ENCODE data around the gene TRIP13. TPM values are rescaled to one million over a fixed set of nuclear protein-coding genes. Genes with fewer than 3 reads are reported as not detected.

TRIP13 gene
- total and polyA plus RNA-seq, 2 of the 4 experiments (the other 2 are of a cell fraction) = 17.1 to 35.5 TPM

GRCh38 chr5:855771-856530 lies 36.7 kb upstream of the TRIP13 start:
- 82 to 100% methylated on average over 1 to 7 of the region's 21 CpGs for WGBS, 2 experiments (ENCODE audit: extremely low coverage in 2 of 2, insufficient read length in 1 of 2)
- H3K9ac ChIP-seq (ENCODE audit: low read depth, low read length) = no peak overlapping the region
- H4K8ac ChIP-seq (ENCODE audit: low read depth in 2 of 2, low read length in 2 of 2) = no peak overlapping the region
- TF ChIP-seq MXI1 (IDR thresholded peaks at IDR 0.05; ENCODE audit: borderline replicate concordance, low read depth, low read length) = no peak
- TF ChIP-seq NFE2L2 (IDR thresholded peaks at IDR 0.05; ENCODE audit: low read depth, low read length) = no peak
- TF ChIP-seq MAFK (IDR thresholded peaks at IDR 0.05; ENCODE audit: low read depth, low read length) = no peak
- TF ChIP-seq CTCF (conservative IDR thresholded peaks at IDR 0.05; ENCODE audit: low read depth, low read length) = no peak
- no peak for TF ChIP-seq BHLHE40 (IDR thresholded peaks at IDR 0.05; ENCODE audit: low read depth, low read length)
- no peak for TF ChIP-seq POLR2A (IDR thresholded peaks at IDR 0.05; ENCODE audit: low read depth, low read length)
- no peak for TF ChIP-seq CHD1 (IDR thresholded peaks at IDR 0.05; ENCODE audit: low read depth, low read length)
- no peak for TF ChIP-seq USF2 (IDR thresholded peaks at IDR 0.05; ENCODE audit: low read depth, low read length)
- no peak for TF ChIP-seq MAZ (IDR thresholded peaks at IDR 0.05; ENCODE audit: borderline replicate concordance, low read depth, low read length)
- TF ChIP-seq SMC3 (IDR thresholded peaks at IDR 0.05; ENCODE audit: low read depth, low read length) = no peak
- TF ChIP-seq RCOR1 (IDR thresholded peaks at IDR 0.05; ENCODE audit: insufficient replicate concordance, low read length) = no peak
- TF ChIP-seq ELK1 (IDR thresholded peaks at IDR 0.05; ENCODE audit: borderline replicate concordance, low read depth, low read length) = no peak
- TF ChIP-seq CEBPB (IDR thresholded peaks at IDR 0.05; ENCODE audit: low read depth, low read length) = no peak
- TF ChIP-seq RFX5 (IDR thresholded peaks at IDR 0.05; ENCODE audit: low read depth, low read length) = no peak
- no peak for TF ChIP-seq RAD21 (IDR thresholded peaks at IDR 0.05; ENCODE audit: low read length)
- CTCF ChIA-PET = no interaction called here
- H3K4ac ChIP-seq (ENCODE audit: low read depth, low read length) = no peak overlapping the region
- H4K20me1 ChIP-seq (ENCODE audit: insufficient read depth, low read length) = peaks cover 13% of the 10 kb centered on the region
- no peak overlapping the region for H4K91ac ChIP-seq (ENCODE audit: insufficient read depth, low read depth, low read length)
- no peaks in the 10 kb centered on the region for H3K36me3 ChIP-seq (ENCODE audit: control insufficient read depth, insufficient read depth, low read length)
- H2AK9ac ChIP-seq (replicated peaks; ENCODE audit: low read depth, low read length, poor library complexity) = peak overlapping the region; percentile 70
- no peaks in the 10 kb centered on the region for H3K9me3 ChIP-seq (ENCODE audit: control insufficient read depth, insufficient read depth, low read length)
- intact Hi-C loops (cut with micrococcal nuclease) = no loop called here
- no peak for DNase-seq
- peaks cover 5% of the 10 kb centered on the region; the same call in 1 of the 2 replicates for H3K27me3 ChIP-seq (ENCODE audit: control insufficient read depth, insufficient read depth, low read length)
- no peaks in the 10 kb centered on the region for H3K4me1 ChIP-seq (ENCODE audit: control insufficient read depth, insufficient read depth, low read length)
- H2BK120ac ChIP-seq (ENCODE audit: low read depth, low read length) = no peak overlapping the region
- no peak overlapping the region for H3K56ac ChIP-seq (ENCODE audit: extremely low read depth, insufficient read depth, low read length)
- H2AFZ ChIP-seq (replicated peaks; ENCODE audit: low read length, poor library complexity) = peak overlapping the region; percentile 21
- H2BK5ac ChIP-seq (ENCODE audit: low read depth, low read length, poor library complexity, severe bottlenecking) = peak overlapping the region; percentile 83
- in situ Hi-C loops (cut with MboI; ENCODE audit: low sequenced_read_pairs) = no loop called here
- no peaks in the 10 kb centered on the region for H3K79me1 ChIP-seq (ENCODE audit: low read depth in 1 of 2, low read length in 2 of 2)
- H3K14ac ChIP-seq (replicated peaks; ENCODE audit: low read depth, low read length) = no peak overlapping the region
- no peak overlapping the region for H3K4me2 ChIP-seq (ENCODE audit: low read depth, low read length)
- peaks cover 10% of the 10 kb centered on the region for H3K9me1 ChIP-seq (ENCODE audit: insufficient read depth, low read length)
- H4K5ac ChIP-seq (ENCODE audit: low read depth, low read length) = no peak overlapping the region
- H3K4me3 ChIP-seq (ENCODE audit: insufficient read depth, low read depth, low read length) = no peak overlapping the region
- H3K18ac ChIP-seq (ENCODE audit: low read depth, low read length) = no peak overlapping the region
- BruUV-seq (replicated peaks) = no TSS peak
- peak; percentile 33; the same call in 1 of the 2 replicates for ATAC-seq (ENCODE audit: low read depth)
- POLR2A ChIA-PET (ENCODE audit: unreplicated experiment) = no interaction called here
- dilution Hi-C loops (cut with HindIII; ENCODE audit: low sequenced_read_pairs, unreplicated experiment) = no loop called here
- H2BK15ac ChIP-seq (ENCODE audit: low read depth, low read length) = no peak overlapping the region
- H2AK5ac ChIP-seq (ENCODE audit: low read depth, low read length) = no peak overlapping the region
- H3K27ac ChIP-seq (ENCODE audit: insufficient read depth, low read length) = no peak overlapping the region
- H3K23ac ChIP-seq (ENCODE audit: low read depth, low read length) = no peak overlapping the region
- no peak overlapping the region for H2BK20ac ChIP-seq (ENCODE audit: low read depth, low read length)

All from IMR-90 (cell line).